M059J (cell line): ENCODE measurements around the gene TBC1D21. TPM values are rescaled to one million over a fixed set of nuclear protein-coding genes. Genes with fewer than 3 reads are reported as not detected.
"Not testable (repeated sequence)": the region's sequence is repeated elsewhere in the genome, so short reads cannot be mapped to it uniquely, and the experiment has no call there.

ENCODE experiments used
- DNase-seq: peaks from one replicate; pipeline ENCODE4 v3.0.0-alpha.2; 2012; ENCODE audit warnings: low read depth
- total RNA-seq: library from RNA; depleted of rRNA; stranded (reverse); fragments of >200 nt; shearing (Covaris generic); gene quantifications from 2 replicates; pipeline ENCODE4 v1.2.3, GENCODE V29; 2014; rRNA removed

Gene TBC1D21
- total RNA-seq, 1 experiment from 2014 or later: not detected

DNA sequence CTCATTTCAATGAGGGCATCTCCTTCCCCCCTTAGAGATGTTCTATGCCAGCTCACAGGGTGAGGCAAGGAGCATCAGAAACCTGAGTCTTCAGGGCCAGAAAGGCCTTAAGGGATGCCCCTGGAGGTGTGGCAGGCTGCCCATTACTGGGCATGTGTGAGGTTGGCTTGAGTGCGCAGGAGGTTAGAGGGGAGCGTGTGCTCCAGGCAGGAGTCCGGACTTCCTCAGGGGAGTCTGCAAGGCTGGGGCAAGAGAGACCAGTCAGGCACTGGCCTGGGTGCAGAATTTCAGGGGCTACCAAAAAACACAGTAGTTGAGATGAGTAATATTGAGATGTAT lies 54.8 kb downstream of the TBC1D21 start:
- DNase-seq: peak; percentile 67

DNA sequence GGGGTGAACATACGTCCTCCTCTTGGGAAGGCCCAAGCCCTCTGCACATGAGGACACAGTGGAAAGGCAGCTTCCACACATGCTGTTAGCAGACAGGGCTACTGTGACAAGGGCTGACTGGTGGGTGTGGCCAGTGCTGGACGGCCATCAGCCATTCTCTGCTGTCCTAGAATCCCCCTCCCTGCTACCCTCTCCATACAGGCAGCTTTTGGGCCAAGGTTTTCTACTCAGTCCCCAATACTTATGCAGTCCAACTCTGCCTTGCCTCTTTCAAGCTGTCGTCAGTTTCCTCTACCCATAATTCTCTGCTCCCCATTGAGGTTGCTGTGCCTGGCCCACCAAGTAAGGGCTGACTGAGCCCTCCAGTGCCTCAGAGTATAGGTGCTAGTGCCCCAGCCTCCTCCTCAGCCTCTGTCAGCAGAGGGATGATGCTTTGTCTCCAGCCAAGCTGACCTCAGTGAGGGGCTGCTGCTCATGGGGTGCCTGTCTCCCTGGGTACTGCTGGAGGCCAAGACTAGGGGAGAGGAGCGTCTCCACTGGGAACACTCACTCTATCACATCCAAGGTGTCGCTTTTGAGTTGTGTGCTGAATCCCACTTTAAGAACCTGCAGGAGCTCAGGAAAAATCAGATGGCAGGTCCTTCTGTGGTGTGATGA lies 55.7 kb downstream of the TBC1D21 start:
- peak; percentile 27 for DNase-seq

- peak; percentile 92 for DNase-seq
These were observed 57.0 kb downstream of the TBC1D21 start for GRCh38 chr15:73930371-73930770.

DNA sequence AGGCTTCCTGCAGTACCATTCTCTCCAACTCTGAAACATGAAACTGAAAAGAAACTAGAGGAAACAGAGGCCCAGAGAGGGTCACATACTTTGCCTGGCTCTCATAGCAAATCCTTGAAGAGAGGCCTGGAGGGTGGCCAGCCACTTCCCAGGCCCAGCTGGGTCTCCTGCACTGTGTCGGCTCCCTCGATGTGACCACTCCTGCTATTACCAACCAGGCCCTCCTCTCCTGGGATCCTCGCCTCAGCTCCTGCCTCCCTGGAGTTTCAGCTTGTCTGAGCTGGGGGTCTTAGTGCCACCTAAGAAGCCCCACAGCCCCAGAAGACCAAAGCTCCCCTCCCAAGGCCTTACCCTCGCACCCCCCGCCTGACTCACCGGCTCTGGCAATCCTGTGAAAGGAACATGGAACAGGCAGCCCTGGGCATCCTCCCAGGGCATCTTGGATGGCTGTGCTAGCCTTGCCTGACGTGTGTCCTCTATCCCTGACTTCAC lies 57.5 kb downstream of the TBC1D21 start:
- DNase-seq: peak; percentile 96

- no peak for DNase-seq
These were observed 58.1 kb downstream of the TBC1D21 start for GRCh38 chr15:73931441-73931840.

- no peak for DNase-seq
These were observed 59.2 kb downstream of the TBC1D21 start for GRCh38 chr15:73932381-73933191.

- DNase-seq: no peak
These were observed 60.9 kb downstream of the TBC1D21 start for GRCh38 chr15:73934281-73934680.

- no peak for DNase-seq
These were observed 62.2 kb downstream of the TBC1D21 start for GRCh38 chr15:73935547-73935946.

GRCh38 chr15:73936181-73936580 lies 62.8 kb downstream of the TBC1D21 start:
- DNase-seq: no peak

DNA sequence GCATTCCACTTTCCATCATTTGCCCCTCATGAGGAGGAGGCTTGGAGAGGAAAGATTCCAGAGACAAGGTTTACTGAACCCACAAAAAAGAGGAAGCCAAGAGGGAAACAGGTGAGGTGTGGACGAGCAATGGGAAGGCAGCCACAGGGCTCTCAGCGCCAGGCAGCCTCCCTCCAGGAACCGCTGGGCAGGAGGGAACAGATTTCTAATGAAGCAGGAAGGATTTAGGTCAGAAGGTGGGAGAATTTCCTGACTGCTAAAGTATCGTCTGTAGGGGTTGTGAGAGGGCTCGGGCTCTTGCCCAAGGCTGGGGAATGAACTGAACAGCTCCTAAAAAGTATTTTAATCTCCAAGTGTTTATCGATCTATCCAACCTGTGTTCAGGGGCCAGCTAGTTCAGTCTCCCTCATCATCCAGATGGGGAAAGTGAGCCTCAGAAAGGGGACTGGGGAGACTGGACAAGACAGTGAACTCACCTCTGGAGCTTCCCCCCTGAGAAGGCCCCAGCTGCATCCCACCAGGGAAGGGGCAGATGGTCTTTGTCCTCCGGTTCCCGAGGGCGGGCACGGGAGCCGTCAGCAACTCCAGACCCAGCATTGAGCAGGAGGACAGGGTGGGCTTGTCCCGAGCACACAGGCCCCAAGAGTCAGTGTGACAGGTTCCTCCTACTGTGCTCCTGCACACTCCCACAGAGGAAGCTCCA lies 63.4 kb downstream of the TBC1D21 start:
- DNase-seq: no peak

DNA sequence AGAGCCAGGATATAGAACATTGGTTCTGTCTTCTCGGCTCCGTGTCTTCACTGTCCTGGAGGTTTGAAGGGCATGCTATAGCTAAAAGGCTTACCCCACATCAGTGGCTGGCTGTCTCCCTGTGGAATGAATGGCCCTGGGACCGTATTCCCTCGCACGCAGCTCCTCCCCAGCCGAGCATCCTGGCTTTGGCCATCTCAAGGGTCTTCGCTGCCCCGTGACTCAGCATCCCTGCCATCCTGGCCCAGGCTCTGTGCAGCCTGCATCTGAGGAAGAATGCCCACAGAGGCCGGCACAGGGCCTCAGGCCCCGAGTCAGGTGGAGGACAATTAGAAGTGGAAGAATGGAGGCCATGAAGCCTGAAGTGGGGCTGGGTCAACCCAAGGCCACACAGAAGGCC lies 63.9 kb downstream of the TBC1D21 start:
- no peak for DNase-seq

- no peak for DNase-seq
These were observed 64.4 kb downstream of the TBC1D21 start for GRCh38 chr15:73937726-73938125.

- DNase-seq: not testable (repeated sequence)
These were observed 65.2 kb downstream of the TBC1D21 start for GRCh38 chr15:73938516-73938915.

Other genes starting within 250 kb of the TBC1D21 start
- 90.3 and 100 TPM in 2 replicates for gene NPTN, start 240.2 kb upstream of the TBC1D21 start, total RNA-seq
- 92.9 and 97.0 TPM in 2 replicates for gene CD276, start 189.2 kb upstream of the TBC1D21 start, total RNA-seq
- gene INSYN1, start 120.2 kb upstream of the TBC1D21 start, total RNA-seq: 0.39 TPM in 1 of 2 replicates, not detected in the other
- gene LOXL1, start 52.9 kb downstream of the TBC1D21 start, total RNA-seq: 120 and 189 TPM in 2 replicates
- 12.5 and 19.9 TPM in 2 replicates for gene STOML1, start 118.7 kb downstream of the TBC1D21 start, total RNA-seq
- gene PML, start 121.2 kb downstream of the TBC1D21 start, total RNA-seq: 24.5 and 74.6 TPM in 2 replicates
- not detected in 2 replicates for gene GOLGA6A, start 209.0 kb downstream of the TBC1D21 start, total RNA-seq